HG02970 (cell line): ENCODE measurements around the gene FARSA.
"Not testable (repeated sequence)": the region's sequence is repeated elsewhere in the genome, so short reads cannot be mapped to it uniquely, and the experiment has no call there.

Experiments used
- ATAC-seq: cut with Tn5 transposase; IDR thresholded peaks from one replicate; pipeline ENCODE4 v1.9.1; 2021; ENCODE audit warnings: mild to moderate bottlenecking, moderate library complexity, moderate number of reproducible peaks; ENCODE audit not compliant: unreplicated experiment, low FRiP score

The FARSA gene

GRCh38 chr19:12896460-12896859 is 37.1 kb downstream of the FARSA start:
- no peak for ATAC-seq

GRCh38 chr19:12893582-12893981 is 39.9 kb downstream of the FARSA start:
- no peak for ATAC-seq

DNA sequence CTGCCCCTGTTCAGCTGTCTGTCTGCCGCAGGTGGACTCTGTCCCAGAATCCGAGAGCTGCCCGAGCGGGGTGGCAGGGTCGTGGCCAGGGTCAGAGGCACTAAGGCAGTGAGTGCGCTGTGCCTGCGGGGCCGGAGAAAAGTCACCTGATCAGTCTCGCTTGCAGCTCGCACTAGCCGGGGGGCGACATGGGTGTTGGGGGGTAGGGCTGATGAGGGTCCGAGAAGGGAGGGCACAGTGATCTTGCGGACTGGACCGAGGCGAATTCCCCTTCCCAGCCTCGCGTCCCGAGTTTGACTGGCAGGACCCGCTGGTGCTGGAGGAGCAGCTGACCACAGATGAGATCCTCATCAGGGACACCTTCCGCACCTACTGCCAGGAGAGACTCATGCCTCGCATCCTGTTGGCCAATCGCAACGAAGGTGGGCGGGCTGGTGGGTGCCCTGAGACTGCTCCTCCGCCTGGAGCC is 41.9 kb downstream of the FARSA start:
- ATAC-seq = no peak

- ATAC-seq = peak; percentile 95
Observed at GRCh38 chr19:12890787-12891552, 42.5 kb downstream of the FARSA start, which contains the start of gene GCDH. TSS of gene GCDH (plus strand) at chr19:12891160. CDS start at chr19:12891305, 145 bp downstream.

GRCh38 chr19:12890299-12890786 is 43.2 kb downstream of the FARSA start:
- ATAC-seq = not testable (repeated sequence)

GRCh38 chr19:12888006-12888603 is 45.4 kb downstream of the FARSA start:
- no peak for ATAC-seq

DNA sequence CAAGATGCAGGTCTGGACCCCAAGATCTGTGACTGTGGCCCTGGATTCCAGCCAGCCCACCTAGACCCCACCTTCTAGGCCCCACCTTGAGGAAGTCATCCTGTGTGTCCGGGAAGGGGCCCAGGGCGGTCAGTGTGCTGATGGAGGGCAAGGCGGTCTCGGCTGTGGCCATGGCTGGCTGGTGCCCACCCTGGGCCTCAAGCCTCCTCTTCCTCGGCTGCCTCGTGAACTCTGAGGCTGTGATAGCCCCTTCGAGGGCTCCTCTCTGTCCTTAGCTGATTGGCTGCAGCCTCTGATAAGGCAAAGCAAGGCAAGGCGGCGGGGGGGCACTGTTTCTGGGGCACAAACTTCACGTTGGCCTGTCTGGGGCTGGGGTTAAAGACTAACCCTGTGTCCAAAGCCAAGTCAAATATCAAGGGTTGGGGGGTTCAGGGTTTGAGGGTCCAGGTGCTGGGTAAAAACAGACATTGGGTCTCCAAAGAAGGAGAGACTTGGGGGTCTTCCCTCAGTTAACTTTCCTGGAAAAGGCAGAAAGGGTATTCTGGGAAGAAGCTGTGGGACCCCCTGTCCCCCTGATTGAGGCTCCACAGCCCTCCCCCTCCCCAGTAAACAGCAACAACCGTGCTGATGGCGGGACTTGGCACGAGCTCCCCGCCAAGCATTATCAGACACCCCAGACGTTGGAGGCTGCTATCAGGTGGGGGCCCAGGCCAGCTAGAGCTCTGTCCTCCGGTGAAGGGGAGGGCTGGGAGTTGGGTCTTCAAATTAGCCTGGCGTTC is 46.4 kb downstream of the FARSA start, which contains the start of gene KLF1:
KLF1 (minus strand) TSS at position 233 of the 779 bp plus-strand sequence; CDS start at position 172, 61 bp downstream.
- ATAC-seq = no peak

- ATAC-seq = no peak
Observed at GRCh38 chr19:12886651-12886968, 46.9 kb downstream of the FARSA start.

DNA sequence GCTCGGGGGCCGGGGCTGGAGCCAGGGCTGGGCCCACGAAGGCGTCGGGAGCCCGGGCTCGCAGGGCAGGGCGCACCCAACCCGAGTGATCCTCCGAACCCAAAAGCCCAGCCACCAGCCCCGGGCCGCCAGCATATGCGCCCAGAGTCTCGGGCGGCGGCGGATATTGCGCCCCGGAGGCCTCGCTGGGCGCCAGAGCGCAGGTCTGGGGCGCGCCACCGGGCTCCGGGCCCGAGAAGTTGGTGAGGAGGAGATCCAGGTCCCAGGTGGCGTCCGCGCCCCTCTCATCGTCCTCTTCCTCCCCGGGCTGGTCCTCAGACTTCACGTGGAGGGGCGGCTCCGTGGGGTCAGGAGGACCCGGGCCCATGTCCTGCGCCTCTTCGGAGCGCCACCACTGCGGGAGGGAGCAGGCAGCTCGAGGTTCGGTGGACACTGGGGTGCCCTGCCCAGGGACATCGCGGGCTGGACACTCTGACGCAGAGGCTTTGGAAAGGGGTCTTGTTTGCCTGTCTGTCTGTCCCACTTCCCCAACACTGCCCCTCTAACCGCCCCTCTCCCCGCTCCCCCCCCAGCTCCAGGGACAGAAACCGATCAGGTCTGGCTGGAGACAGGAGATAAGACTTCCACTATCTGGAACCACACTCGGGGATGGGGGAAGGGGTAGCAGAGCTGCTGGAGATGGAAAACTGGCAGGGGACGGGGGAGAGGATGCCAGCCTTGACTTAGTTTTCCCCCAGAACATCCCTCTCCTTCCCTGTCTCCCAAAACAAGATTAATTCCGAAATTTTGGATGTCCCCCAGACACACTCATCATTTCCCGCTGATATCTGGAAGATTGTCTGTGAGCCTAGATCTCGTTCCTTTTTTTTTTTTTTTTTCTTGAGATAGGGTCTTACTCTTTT is 47.5 kb downstream of the FARSA start:
- ATAC-seq = no peak

GRCh38 chr19:12884926-12885748 is 48.4 kb downstream of the FARSA start:
- no peak for ATAC-seq

DNA sequence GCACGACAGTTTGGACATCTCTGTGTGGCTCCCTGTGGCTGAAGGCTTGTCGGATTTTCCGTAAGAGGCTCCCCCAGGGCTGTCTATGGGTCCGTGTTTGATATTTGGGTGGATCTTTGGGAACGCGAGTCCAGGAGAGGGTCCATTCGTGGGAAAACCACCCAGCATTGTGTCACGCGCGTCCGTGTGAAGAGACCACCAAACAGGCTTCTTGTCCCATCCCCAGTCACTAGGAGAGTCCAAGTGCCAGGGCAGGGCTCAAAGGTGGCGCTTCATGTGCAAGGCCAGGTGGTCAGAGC is 48.9 kb downstream of the FARSA start:
- no peak for ATAC-seq

- no peak for ATAC-seq
Observed at GRCh38 chr19:12884202-12884601, 49.3 kb downstream of the FARSA start.

DNA sequence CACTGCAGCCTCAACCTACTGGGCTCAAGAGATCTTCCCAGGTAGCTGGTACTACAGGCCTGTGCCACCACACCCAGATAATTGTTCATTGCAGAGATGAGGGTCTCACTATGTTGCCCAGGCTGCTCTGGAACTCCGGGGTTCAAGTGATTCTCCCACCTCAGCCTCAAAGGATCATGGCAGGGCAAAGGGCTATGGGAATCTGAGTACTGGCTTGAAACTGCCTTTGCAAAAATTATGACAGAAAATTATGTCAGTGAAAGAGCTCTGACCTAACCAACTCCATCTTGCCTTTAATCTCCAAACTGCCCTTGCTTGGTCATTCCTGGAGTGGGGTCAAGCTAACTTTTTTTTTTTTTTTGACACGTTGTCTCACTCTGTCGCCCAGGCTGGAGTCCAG is 50.9 kb downstream of the FARSA start:
- no peak for ATAC-seq

DNA sequence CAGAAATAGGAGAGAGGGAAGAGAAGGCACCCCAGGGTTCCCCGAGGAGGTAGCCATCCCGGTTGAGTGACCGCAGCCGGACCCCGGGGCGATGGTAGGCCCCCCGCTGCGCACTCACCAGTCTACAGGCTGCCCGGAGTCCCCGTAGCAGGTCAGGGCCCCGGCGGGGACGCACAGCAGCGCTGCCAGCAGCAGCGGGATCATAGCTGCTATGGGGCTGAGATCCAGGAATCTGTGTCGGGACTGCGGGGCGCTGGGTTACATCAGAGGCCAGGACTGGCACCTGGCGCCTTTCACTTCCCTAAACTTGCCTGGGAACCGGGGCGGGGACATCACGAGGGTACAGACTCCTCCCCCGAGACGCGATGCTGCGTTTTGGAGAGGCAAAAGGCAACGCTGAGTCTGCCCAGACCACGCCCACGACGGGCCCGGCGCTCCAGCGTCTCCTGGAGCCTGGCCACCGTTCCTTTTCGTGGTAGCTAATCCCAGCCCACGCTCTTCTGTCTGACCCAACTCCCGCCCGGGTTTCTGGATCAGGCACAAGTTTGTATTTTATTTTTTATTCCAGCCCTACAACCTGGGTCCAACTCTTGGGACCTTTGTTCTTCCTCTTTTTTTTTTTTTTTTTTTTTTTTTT is 52.2 kb downstream of the FARSA start, which contains the start of gene DNASE2:
DNASE2 (minus strand) TSS at position 278 of the 637 bp plus-strand sequence; CDS start at position 204, 74 bp downstream.
- ATAC-seq = peak; percentile 85

- ATAC-seq = peak; percentile 6
Observed at GRCh38 chr19:12880551-12881171, 52.9 kb downstream of the FARSA start.

DNA sequence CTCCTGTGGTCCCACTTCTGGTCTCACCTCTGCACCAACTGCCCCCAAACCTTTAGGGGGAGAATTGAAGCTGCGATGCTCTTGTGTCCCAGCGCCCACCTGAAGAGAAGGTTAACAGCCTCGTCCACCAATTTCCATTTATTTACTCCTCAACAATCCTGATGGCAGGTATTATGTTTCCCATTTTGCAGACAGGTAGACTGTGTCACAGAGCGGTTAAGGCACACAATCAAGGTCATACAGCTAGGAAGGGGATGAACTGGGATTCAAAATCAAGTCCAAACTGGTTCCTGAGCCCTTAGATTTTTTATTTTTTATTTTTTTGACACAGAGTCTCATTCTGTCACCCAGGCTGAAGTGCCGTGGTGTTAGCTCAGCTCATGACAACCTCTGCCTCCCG is 58.4 kb downstream of the FARSA start:
- no peak for ATAC-seq

GRCh38 chr19:12873891-12874745 is 59.4 kb downstream of the FARSA start:
- ATAC-seq = no peak
